SK-N-MC (cell line): ENCODE results near the gene TAS1R3.

Experiments used
- DNase-seq: peaks from one replicate; pipeline ENCODE4 v3.0.0-alpha.2; 2011; ENCODE audit warnings: low read depth, low spot score
- H3K27ac ChIP-seq: fragments of 200-600 bp; sonication (generic); 2 replicates; pipeline ENCODE4 v1.5.1; 2016; ENCODE audit warnings: mixed run types
- H3K36me3 ChIP-seq: fragments of 200-600 bp; sonication (generic); 2 replicates; pipeline ENCODE4 v1.6.1; 2017; ENCODE audit warnings: antibody characterized with exemption, low read length, mixed read lengths; ENCODE audit not compliant: insufficient read depth
- H3K4me3 ChIP-seq: fragments of 200-600 bp; sonication (generic); 2 replicates; pipeline ENCODE4 v1.5.1; 2016
- H3K9ac ChIP-seq: fragments of 200-600 bp; sonication (generic); 2 replicates; pipeline ENCODE4 v1.8.0; 2017; ENCODE audit warnings: mixed run types, mixed read lengths; ENCODE audit not compliant: insufficient read length
- H3K9me3 ChIP-seq: fragments of 200-600 bp; sonication (generic); 2 replicates; pipeline ENCODE4 v1.6.1; 2017; ENCODE audit warnings: low read depth, mild to moderate bottlenecking, antibody characterized with exemption, low read length, moderate library complexity, mixed read lengths
- EZH2 ChIP-seq: fragments of 200-600 bp; sonication (generic); IDR thresholded peaks from one replicate; pipeline ENCODE4 v1.6.1; 2017; ENCODE audit warnings: antibody characterized with exemption
- FOXP2 ChIP-seq: optimal IDR thresholded peaks from 2 replicates; pipeline ENCODE3; 2011; ENCODE audit warnings: mild to moderate bottlenecking, moderate library complexity; ENCODE audit not compliant: insufficient read depth; ENCODE audit errors: extremely low read length, control extremely low read depth
- POLR2AphosphoS5 ChIP-seq: IDR thresholded peaks from 2 replicates; pipeline ENCODE4 v1.6.1; 2012; ENCODE audit warnings: mild to moderate bottlenecking, low read depth, low read length, borderline replicate concordance

The TAS1R3 gene

DNA sequence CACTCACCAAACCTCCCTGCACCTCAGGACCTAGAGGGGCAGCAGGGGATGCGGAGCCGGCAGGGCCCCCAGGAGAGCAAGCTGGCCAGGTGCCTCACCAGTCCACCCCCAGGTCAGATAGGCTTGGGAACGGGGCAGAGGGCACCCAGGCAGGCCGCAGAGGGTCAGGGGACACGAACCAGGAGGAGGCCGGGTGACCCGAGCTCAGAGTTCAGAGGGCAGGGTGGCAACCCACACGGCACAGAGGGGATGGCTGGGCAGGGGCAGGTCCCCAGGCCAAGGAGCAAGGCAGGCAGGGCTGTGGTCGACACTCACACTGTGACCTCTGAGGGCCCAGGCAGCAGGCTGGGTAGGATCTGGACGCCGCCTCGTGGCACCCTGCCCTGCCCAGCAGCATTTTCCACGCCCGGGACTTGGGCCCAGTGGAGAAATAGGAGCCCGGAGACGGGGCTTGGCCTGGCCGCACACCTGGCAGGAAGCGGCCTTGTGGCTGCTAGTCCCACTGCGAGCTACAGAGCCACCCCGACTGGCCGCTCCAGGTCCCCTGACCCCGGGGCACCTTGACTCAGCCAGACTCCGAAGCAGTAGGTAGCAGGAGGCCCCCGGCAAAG lies 12.8 kb downstream of the TAS1R3 start:
- no peaks in the 10 kb centered on the region; the same call in 1 of the 2 replicates for H3K36me3 ChIP-seq
- no peak overlapping the region for H3K4me3 ChIP-seq
- no peak for DNase-seq
- no peak overlapping the region for H3K27ac ChIP-seq
- H3K9ac ChIP-seq = no peak overlapping the region
- H3K9me3 ChIP-seq = no peaks in the 10 kb centered on the region
- no peak for TF ChIP-seq FOXP2
- no peak for TF ChIP-seq POLR2AphosphoS5
- no peak for TF ChIP-seq EZH2

GRCh38 chr1:1344655-1345361 lies 13.7 kb downstream of the TAS1R3 start:
- no peak overlapping the region for H3K9ac ChIP-seq
- no peak for TF ChIP-seq EZH2
- TF ChIP-seq FOXP2 = no peak
- TF ChIP-seq POLR2AphosphoS5 = no peak
- no peak overlapping the region for H3K4me3 ChIP-seq
- no peak overlapping the region for H3K27ac ChIP-seq
- H3K9me3 ChIP-seq = no peaks in the 10 kb centered on the region
- no peaks in the 10 kb centered on the region; the same call in 1 of the 2 replicates for H3K36me3 ChIP-seq
- no peak for DNase-seq

GRCh38 chr1:1345384-1345783 lies 14.3 kb downstream of the TAS1R3 start:
- Histone ChIP-seq H3K9ac (no peak overlapping the region), H3K36me3 (no peaks in the 10 kb centered on the region; the same call in 1 of the 2 replicates), H3K4me3 (no peak overlapping the region), H3K9me3 (no peaks in the 10 kb centered on the region), H3K27ac (no peak overlapping the region)
- DNase-seq = no peak
- TF ChIP-seq EZH2 (no peak), FOXP2 (no peak), POLR2AphosphoS5 (no peak)

GRCh38 chr1:1345860-1346500 lies 14.9 kb downstream of the TAS1R3 start:
- TF ChIP-seq FOXP2 (no peak), EZH2 (no peak), POLR2AphosphoS5 (no peak)
- no peaks in the 10 kb centered on the region for H3K9me3 ChIP-seq
- no peak for DNase-seq
- H3K9ac ChIP-seq = no peak overlapping the region
- no peaks in the 10 kb centered on the region; the same call in 1 of the 2 replicates for H3K36me3 ChIP-seq
- no peak overlapping the region for H3K4me3 ChIP-seq
- no peak overlapping the region for H3K27ac ChIP-seq

DNA sequence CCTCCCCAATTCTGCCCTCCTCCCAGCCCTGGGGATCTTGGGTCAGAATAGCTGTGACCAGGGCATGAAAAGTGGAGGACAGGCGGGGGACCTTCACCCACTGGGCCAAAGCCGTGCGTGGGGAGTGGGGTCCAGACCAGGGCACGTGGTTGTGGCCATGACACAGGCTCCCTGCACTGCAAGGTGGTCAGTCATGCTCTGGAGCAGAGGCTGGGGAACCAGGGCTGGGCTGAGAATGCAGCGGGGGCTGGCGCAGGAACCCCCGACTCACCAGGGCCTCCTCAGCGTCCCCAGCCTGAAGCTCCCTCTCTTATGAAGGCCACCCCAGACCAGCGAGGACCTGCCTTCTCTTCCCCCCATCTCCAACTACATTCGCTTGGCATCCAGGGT lies 15.4 kb downstream of the TAS1R3 start:
- Histone ChIP-seq H3K36me3 (no peaks in the 10 kb centered on the region), H3K9ac (no peak overlapping the region), H3K27ac (no peak overlapping the region), H3K4me3 (no peak overlapping the region), H3K9me3 (no peaks in the 10 kb centered on the region)
- no peak for DNase-seq
- TF ChIP-seq FOXP2 (no peak), POLR2AphosphoS5 (no peak), EZH2 (no peak)

- H3K4me3 ChIP-seq = no peak overlapping the region; the same call in 1 of the 2 replicates
- H3K9ac ChIP-seq = no peak overlapping the region
- TF ChIP-seq FOXP2 = no peak
- TF ChIP-seq EZH2 = no peak
- no peaks in the 10 kb centered on the region for H3K9me3 ChIP-seq
- no peaks in the 10 kb centered on the region for H3K36me3 ChIP-seq
- DNase-seq = no peak
- H3K27ac ChIP-seq = no peak overlapping the region
Observed at GRCh38 chr1:1347026-1347595, 16.0 kb downstream of the TAS1R3 start.

GRCh38 chr1:1347663-1348419 lies 16.8 kb downstream of the TAS1R3 start:
- peak overlapping the region; percentile 87 for H3K4me3 ChIP-seq
- peak overlapping the region; percentile 77 for H3K9ac ChIP-seq
- H3K9me3 ChIP-seq = no peaks in the 10 kb centered on the region
- DNase-seq = no peak
- H3K36me3 ChIP-seq = no peaks in the 10 kb centered on the region
- TF ChIP-seq EZH2 (no peak), FOXP2 (no peak), POLR2AphosphoS5 (no peak)
- H3K27ac ChIP-seq = no peak overlapping the region
